OCI-M2 (cell line): ENCODE measurements around the gene COX7A2.

ENCODE experiments used
- DNase-seq: peaks from one replicate; lab custom pipeline; 2025; ENCODE audit not compliant: unreplicated experiment; lab: John Stamatoyannopoulos, UW

The COX7A2 gene

GRCh38 chr6:75201901-75202672, 41.5 kb downstream of the COX7A2 start:
- no peak for DNase-seq

GRCh38 chr6:75201021-75201420, 42.6 kb downstream of the COX7A2 start:
- no peak for DNase-seq

GRCh38 chr6:75199889-75200288, 43.7 kb downstream of the COX7A2 start:
- DNase-seq, result no peak

GRCh38 chr6:75196081-75196687, 47.4 kb downstream of the COX7A2 start:
- DNase-seq, result no peak

GRCh38 chr6:75188221-75188925, 55.2 kb downstream of the COX7A2 start:
- DNase-seq, result no peak
